Breast epithelium (tissue), 3 donors: ENCODE measurements around the gene GCNT2.

Source experiments
- POLR2A ChIP-seq: fragments of 450-650 bp; IDR thresholded peaks from one replicate; pipeline ENCODE4 v1.6.1; 2016; ENCODE audit warnings: antibody characterized with exemption, mild to moderate bottlenecking, moderate library complexity
- TF ChIP-seq, protein P1 (sequence below), 3 donors: fragments of 450-650 bp; IDR thresholded peaks; one replicate each; pipeline ENCODE4 v1.5.1; 2016 to 2017; ENCODE audit warnings: antibody characterized with exemption in 3 of 3, mild to moderate bottlenecking in 3 of 3, moderate library complexity in 3 of 3

DNA sequence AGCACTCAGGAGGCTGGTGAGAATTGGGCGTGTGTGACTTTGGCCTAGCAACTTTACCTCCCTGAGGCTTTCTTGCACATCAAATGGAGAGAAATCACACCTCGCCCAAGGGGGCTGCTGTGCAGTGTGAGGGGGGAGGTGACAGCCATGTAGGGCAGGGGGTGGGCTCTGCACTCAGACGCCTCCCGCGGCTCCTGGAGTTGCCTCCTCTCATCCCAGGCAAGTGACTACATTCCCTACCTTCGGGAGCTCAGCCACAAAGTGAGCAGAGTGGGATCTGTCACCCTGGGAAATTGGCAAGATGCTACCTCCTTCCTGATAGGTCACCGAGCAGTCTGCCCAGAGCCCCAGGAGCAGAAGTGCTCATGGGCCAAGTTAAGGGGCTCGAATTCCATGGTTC lies 56.0 kb downstream of the GCNT2 start:
- TF ChIP-seq POLR2A: no peak
- TF ChIP-seq, protein P1, sequence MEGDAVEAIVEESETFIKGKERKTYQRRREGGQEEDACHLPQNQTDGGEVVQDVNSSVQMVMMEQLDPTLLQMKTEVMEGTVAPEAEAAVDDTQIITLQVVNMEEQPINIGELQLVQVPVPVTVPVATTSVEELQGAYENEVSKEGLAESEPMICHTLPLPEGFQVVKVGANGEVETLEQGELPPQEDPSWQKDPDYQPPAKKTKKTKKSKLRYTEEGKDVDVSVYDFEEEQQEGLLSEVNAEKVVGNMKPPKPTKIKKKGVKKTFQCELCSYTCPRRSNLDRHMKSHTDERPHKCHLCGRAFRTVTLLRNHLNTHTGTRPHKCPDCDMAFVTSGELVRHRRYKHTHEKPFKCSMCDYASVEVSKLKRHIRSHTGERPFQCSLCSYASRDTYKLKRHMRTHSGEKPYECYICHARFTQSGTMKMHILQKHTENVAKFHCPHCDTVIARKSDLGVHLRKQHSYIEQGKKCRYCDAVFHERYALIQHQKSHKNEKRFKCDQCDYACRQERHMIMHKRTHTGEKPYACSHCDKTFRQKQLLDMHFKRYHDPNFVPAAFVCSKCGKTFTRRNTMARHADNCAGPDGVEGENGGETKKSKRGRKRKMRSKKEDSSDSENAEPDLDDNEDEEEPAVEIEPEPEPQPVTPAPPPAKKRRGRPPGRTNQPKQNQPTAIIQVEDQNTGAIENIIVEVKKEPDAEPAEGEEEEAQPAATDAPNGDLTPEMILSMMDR (IDR thresholded peaks at IDR 0.05): no peak
